Stimulated activated CD8-positive, alpha-beta memory T cell treated with anti-CD3 and anti-CD28 coated beads, Interleukin-4, amount 100 ng/mL, for 48 hours (primary cell): ENCODE data around the gene DLAT.
"Not testable (repeated sequence)": the region's sequence is repeated elsewhere in the genome, so short reads cannot be mapped to it uniquely, and the experiment has no call there.

Source experiments
- DNase-seq: peaks from one replicate; pipeline ENCODE4 v3.0.0-alpha.2; 2020

DLAT gene

DNA sequence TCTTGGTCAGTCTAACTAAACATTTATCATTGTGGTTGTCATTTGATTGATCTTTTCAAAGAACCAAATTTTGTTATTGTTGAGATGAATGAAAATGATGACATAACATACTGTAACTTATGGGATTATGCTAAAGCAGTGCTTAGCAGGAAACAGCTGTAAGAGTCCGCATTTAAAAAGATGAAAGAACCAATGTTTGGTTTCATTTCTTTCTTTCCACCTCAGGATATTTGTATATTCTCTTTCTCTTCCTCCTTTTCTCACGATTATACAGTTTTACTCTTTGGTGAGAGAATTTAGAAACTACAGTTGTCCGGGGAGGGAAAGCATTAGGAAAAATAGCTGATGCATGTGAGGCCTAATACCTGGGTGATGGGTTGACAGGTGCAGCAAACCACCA is 25.5 kb downstream of the DLAT start:
- no peak for DNase-seq

DNA sequence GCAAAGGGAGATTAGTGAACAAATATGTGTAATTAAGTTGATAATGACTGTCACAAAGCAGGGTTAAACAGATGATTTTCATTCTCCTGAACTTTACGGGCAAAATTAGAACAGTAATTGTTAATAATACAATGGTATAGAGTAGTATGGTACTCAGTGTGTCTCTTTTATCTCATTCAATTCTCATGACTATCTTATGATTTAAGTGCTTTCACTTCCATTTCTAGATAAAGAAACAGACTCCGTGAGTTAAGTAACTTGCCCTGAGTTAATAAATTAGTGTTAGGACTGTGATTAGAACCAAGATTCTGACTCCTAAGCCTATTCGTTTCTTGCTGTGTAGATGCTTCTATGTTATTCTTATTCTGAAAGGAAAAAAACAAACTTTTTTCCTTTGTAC is 26.6 kb downstream of the DLAT start:
- DNase-seq, result no peak

GRCh38 chr11:112057170-112057569 is 32.0 kb downstream of the DLAT start:
- no peak for DNase-seq

DNA sequence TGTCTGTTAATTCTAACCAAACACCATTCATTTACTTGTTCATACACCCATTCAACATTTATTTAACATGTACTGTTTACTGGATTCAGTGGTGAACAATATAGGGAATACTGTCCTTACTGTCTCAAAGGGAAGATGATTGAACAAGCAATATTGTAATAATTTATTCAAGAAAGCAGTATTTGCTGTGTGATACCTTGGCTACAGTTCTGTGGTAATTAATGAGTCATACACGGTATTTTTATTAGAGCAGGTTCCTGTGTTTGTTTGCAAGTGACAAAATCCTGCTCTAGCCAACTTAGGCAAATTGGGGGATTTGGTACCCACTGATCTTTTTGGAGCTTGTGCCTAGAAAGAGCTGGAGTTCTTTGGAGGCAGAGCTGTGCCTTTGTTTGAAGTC is 32.9 kb downstream of the DLAT start:
- no peak for DNase-seq

- no peak for DNase-seq
Measured at GRCh38 chr11:112062923-112063322, 37.7 kb downstream of the DLAT start.

GRCh38 chr11:112073941-112074811 is 49.0 kb downstream of the DLAT start, which contains the start of the genes NKAPD1 and PIH1D2:
Gene NKAPD1, plus strand, starts transcription at chr11:112074299. Its CDS starts 1,276 bp downstream, at chr11:112075575.
Gene PIH1D2, minus strand, starts transcription at chr11:112074017. Its CDS starts 843 bp downstream, at chr11:112073174.
- DNase-seq, result peak; percentile 87

DNA sequence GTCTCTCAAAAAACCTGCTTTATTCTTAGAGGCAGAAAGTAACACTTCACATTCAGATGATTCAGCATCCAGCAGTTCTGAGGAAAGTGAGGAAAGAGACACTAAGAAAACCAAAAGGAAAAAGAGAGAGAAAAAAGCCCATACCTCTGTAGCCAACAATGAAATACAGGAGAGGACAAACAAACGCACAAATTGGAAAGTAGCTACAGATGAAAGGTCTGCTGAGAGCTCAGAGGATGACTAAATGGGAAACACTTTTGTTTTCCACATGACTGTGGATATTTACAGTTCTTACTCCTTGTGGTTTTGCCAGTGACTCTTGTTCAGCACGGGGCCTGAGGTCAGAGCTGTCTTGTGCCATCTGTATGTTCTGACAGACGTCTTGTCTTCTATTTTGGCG is 57.5 kb downstream of the DLAT start:
- DNase-seq, result peak; percentile 50

DNA sequence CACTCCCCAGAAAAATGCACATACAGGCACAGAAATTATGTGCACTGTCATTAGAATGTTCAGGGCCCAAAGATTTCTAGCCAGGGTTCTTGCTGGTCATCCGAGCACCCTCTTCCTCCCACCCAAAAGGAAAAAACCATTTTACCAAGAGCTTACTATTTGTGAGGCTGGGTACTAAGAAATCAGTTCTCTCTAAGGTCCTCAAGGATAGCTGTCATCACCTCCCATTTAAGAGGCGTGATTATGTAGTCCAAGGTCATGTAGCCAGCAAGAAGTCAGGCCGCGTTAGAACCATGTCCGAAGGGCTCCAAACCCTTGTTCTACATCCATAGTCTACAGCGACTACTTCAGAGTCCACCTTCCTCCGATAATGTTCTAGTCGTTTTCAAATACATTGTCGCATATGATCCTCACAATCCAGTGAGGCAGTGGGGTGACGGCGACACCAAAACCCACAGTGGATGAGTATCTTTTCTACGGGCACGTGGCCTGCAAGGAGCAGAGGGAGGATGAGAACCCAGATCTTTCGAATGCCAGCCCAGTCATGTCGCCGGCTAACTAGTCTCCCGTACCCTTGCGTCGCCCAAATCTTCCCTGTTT is 60.7 kb downstream of the DLAT start:
- peak; percentile 66 for DNase-seq

DNA sequence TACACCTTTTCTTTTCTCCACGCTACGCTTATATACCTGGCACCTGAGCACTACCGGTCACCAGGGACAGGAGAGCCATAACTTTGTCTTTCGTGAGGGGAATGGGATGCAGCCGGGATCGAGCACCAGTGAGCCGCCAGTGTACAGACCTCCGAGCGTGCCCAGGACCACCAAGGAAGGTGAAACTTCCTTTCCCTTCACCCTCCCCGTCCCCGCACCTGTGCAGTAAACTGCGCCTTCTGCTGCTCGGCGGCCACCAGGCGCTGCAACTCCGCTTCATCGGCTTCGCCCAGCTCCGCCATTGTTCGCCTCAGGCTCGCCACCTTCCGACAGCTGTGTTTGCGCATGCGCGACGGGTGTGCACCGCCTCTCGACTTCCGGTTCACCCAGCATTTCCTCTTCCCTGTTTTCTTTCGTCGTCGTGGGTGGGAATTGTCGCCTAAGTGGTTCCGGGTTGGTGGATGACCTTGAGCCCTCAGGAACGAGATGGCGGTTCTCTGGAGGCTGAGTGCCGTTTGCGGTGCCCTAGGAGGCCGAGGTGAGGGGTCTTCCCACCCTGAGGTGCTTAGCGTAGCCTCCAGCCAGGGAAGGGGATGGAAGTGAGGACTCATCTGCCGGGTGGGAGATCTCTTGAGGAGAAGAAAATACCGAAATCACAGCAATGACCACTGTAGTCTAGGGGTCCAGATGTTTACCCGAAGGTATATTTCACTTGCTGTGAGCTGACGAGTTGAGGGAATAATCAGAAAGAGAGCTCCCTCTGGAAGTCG is 61.4 kb downstream of the DLAT start, which contains the start of the genes SDHD and TIMM8B:
SDHD (plus strand) TSS at position 452 of the 770 bp plus-strand sequence; CDS start at position 487, 35 bp downstream.
TIMM8B (minus strand) TSS at position 335 of the 770 bp plus-strand sequence; CDS start at position 302, 33 bp downstream.
- DNase-seq, result peak; percentile 95

- no peak for DNase-seq
Measured at GRCh38 chr11:112087212-112087611, 62.0 kb downstream of the DLAT start.

DNA sequence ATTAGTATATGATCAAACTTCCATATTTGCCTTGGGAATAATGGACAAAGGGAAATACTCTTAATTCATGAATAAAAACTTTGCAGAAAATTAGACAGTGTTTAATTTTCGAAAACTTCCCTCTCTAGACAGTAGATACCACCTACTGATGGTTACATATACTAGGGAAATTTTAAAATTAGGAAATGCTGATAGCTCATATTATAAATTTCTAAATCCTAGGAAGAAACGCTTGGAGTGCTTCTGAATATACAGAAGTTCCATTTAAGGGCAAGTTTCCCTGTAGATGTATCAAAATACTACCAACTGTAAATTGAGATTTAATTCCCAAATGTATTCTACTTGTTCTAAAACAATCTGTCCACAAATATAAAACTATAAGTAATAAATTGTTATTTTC is 70.1 kb downstream of the DLAT start:
- not testable (repeated sequence) for DNase-seq

DNA sequence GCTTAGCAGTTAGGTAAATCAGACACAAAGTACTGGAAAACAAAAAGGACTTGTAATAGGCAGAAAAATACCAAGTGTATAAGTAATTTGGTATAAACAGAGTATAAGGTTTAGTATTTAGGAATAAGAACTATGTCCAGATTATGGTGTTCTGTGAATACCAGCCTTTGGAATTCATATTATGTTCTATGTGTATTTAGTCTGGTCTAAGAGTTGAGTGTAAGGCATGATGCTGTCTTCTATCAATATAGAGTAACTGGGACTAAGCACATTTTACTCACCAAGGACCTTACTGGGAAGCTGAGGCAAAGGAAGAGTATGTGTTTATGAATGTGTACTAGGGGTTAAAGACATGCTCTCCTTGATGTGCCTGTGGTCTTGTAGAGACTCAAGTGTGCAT is 71.0 kb downstream of the DLAT start:
- DNase-seq, result no peak

DNA sequence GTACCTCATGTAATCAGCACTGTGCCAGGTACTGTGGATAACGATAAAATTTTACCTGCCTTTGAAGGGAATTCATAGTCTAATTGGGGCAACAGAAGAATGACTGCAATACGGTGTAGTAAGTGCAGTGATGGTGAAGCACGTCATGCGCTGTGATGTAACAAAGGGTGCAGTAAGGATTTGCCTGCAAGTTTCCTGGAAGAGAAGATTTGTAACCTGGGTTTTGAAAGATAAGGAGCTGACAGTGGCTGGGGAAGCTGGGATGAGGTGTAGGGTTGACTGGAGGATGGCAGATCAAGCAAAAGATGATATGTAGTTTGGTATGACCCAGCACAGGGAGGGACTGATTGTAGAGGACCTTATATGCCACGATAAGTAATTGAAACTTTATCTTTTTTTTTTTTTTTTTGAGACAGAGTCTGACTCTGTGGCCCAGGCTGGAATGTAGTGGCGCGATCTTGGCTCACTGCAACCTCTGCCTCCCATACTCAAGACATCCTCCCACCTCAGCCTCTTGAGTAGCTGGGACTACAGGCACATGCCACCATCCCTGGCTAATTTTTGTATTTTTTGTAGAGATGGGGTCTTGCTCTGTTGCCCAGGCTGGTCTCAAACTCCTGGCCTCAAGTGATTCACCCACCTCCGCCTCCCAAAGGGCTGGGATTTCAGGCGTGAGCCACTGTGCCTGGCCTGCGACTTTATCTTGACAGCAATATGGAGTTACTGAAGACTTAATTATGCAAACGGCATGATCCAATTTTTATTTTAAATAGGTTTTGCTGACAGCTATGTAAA is 72.7 kb downstream of the DLAT start:
- DNase-seq, result no peak

DNA sequence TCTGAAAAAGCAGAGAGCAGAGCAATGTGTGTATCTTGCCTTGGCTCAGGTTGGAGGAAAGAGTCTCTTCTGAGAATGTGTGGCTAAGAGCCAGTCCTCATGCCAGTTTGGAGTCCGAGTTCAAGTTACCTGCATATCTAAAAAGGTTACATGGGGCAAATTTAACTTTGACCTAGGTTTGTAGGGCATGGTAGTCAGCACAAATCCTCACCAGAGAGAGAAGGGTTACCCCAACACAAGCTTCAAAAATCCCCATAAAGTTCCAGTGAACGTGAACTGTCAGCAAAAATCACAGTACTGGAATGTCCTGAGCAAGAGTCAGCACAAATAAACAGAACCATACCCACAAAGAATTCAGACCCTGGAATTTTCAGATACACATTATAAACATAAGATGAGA is 75.3 kb downstream of the DLAT start:
- DNase-seq, result no peak

GRCh38 chr11:112103446-112103845 is 78.2 kb downstream of the DLAT start:
- DNase-seq, result no peak

GRCh38 chr11:112106070-112106469 is 80.9 kb downstream of the DLAT start:
- DNase-seq, result no peak
